ENCODE data around the gene CCDC183.
"Not testable (repeated sequence)": the region's sequence is repeated elsewhere in the genome, so short reads cannot be mapped to it uniquely, and the experiment has no call there.

The CCDC183 gene

DNA sequence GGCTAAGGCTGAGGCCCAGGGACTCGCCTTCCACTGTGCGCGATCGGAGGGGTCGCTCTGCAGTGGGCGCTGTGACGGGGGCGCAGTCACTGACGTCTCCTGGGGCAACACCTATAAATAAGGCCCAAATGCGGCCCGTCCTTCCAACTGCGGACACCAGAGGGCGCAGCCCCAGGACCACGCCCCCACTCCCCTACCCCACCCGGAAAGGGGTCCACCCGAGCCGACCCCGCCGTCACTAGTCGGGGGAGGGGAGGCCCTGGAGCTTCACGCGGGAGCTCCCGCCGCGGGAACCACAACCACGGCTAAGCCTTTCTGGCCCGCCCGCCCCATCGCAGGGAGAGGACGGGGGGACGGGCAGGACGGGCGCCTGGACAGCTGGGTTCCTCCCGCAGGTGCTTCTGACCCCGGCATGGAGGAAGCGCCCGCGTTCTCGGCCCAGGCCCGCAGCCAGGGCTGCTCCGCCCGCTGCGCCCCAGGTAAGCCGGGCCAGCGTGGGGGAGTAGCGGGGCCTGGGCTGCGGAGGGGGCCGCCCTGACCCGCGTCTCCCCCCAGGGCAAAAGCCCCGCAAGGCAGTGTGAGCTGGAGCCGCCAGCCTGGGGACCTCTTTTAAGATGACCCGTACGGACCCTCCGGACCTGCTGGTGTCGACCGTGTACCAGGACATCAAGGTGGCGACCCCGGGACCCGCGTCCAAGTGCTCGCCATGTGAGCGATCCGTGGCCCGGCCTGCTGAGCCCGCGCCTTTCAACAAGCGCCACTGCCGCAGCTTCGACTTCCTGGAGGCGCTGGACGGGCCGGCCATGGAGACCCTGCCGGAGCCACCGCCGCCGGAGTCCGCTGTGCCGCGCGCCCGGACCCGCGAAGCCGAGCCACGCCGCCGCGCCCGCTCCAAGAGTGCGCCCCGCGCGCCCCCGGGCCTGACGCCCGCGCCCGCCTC, 47.9 kb downstream of the CCDC183 start:
- H3K9me3 ChIP-seq (ENCODE audit: low read length); H3K4me3 ChIP-seq (ENCODE audit: low read depth, low read length, poor library complexity, severe bottlenecking); H3K27ac ChIP-seq (ENCODE audit: low read depth, low read length, poor library complexity, severe bottlenecking); H3F3A ChIP-seq (ENCODE audit: insufficient read depth, low read length); H2AFZ ChIP-seq (ENCODE audit: low read length); H3K9me2 ChIP-seq (ENCODE audit: low read depth, low read length); H3K27me3 ChIP-seq (ENCODE audit: insufficient read depth, low read length); H3K9ac ChIP-seq (ENCODE audit: low read length); H3K79me2 ChIP-seq (ENCODE audit: insufficient read depth, low read length); H4K20me1 ChIP-seq (ENCODE audit: insufficient read depth, low read length): not testable (repeated sequence)
- H3K36me3 ChIP-seq (ENCODE audit: insufficient read depth, low read length) = peaks cover 20% of the 10 kb centered on the region
- TF ChIP-seq, protein P1, sequence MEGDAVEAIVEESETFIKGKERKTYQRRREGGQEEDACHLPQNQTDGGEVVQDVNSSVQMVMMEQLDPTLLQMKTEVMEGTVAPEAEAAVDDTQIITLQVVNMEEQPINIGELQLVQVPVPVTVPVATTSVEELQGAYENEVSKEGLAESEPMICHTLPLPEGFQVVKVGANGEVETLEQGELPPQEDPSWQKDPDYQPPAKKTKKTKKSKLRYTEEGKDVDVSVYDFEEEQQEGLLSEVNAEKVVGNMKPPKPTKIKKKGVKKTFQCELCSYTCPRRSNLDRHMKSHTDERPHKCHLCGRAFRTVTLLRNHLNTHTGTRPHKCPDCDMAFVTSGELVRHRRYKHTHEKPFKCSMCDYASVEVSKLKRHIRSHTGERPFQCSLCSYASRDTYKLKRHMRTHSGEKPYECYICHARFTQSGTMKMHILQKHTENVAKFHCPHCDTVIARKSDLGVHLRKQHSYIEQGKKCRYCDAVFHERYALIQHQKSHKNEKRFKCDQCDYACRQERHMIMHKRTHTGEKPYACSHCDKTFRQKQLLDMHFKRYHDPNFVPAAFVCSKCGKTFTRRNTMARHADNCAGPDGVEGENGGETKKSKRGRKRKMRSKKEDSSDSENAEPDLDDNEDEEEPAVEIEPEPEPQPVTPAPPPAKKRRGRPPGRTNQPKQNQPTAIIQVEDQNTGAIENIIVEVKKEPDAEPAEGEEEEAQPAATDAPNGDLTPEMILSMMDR (IDR thresholded peaks at IDR 0.05; ENCODE audit: low read length) = peak; percentile 57
- H3K4me2 ChIP-seq (ENCODE audit: low read length) = peak overlapping the region; percentile 58
- H3K4me1 ChIP-seq (ENCODE audit: insufficient read depth, low read length, severe bottlenecking) = peaks cover 28% of the 10 kb centered on the region

DNA sequence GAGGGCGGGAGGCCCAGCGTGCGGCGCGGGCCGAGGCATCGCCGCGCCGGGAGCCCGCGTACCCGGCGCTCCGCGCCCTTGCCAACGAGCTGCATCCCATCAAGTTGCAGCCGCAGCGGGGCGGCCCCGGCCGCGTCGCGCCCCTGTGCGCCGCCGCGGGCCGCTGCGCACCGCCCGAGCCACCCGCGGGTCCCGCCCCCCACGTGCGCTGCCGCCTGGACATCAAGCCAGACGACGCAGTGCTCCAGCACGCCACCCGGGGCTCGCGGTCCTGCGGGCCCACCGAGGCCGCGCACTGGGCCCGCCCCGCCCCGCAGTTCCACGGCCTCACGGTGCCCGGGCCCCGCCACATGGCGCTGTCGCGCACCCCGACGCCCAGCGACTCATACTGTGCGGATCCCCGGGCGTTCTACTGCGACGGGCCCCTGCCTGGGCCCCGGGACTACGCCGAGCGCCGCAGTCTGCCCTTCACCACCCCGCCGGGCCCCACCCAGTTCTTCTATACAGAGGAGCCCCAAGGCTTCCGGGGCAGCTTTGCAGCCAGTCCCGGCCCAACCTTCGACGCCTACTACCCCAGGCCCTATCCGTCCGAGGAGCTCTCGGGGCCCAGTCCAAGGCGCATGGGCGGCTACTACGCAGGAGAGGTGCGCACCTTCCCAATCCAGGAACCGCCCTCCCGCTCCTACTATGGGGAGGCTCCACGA, 48.8 kb downstream of the CCDC183 start:
- Histone ChIP-seq H3K9me2 (ENCODE audit: low read depth, low read length) (no peaks in the 10 kb centered on the region), H3K36me3 (ENCODE audit: insufficient read depth, low read length) (peaks cover 12% of the 10 kb centered on the region), H3K4me1 (ENCODE audit: insufficient read depth, low read length, severe bottlenecking) (peaks cover 32% of the 10 kb centered on the region), H2AFZ (ENCODE audit: low read length) (no peak overlapping the region), H3K9ac (ENCODE audit: low read length) (no peak overlapping the region), H4K20me1 (ENCODE audit: insufficient read depth, low read length) (no peaks in the 10 kb centered on the region), H3K79me2 (ENCODE audit: insufficient read depth, low read length) (no peaks in the 10 kb centered on the region), H3K27ac (ENCODE audit: low read depth, low read length, poor library complexity, severe bottlenecking) (no peak overlapping the region), H3K27me3 (ENCODE audit: insufficient read depth, low read length) (no peaks in the 10 kb centered on the region), H3F3A (ENCODE audit: insufficient read depth, low read length) (no peaks in the 10 kb centered on the region), H3K4me3 (ENCODE audit: low read depth, low read length, poor library complexity, severe bottlenecking) (no peak overlapping the region), H3K9me3 (ENCODE audit: low read length) (no peaks in the 10 kb centered on the region), H3K4me2 (ENCODE audit: low read length) (no peak overlapping the region)
- no peak for TF ChIP-seq EZH2 (IDR thresholded peaks at IDR 0.05; ENCODE audit: borderline replicate concordance, low read length)
- TF ChIP-seq, protein P1 (IDR thresholded peaks at IDR 0.05; ENCODE audit: low read length) = no peak

DNA sequence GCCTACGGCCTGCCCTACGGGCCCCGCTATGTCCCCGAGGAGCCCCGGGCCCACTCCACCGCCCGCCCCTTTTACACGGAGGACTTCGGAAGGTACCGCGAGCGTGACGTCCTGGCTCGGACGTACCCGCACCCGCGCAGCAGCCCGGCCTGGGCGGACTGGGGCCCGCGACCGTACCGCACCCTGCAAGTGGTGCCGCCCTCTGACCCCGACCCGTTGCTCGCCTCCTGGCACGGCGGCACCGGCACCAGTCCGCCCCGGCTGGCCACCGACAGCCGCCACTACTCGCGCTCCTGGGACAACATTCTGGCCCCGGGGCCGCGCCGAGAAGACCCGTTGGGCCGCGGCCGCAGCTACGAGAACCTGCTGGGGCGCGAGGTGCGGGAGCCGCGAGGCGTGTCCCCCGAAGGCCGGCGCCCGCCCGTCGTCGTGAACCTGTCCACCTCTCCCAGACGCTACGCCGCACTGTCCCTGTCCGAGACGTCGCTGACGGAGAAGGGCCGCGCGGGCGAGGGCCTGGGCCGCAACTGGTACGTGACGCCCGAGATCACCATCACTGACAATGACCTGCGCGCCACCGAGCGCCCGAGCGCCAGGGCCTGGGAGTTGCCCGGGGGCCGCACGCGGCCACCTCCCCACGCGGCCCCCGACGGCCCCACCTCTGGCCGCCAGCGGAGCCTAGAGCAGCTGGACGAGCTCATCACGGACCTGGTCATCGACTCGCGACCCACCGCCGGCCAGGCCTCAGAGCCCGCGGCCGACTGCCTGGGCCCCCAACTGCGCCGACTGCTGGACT, 49.5 kb downstream of the CCDC183 start:
- Histone ChIP-seq H3K9me2 (ENCODE audit: low read depth, low read length) (no peaks in the 10 kb centered on the region), H2AFZ (ENCODE audit: low read length) (no peak overlapping the region), H3K4me2 (ENCODE audit: low read length) (no peak overlapping the region), H3F3A (ENCODE audit: insufficient read depth, low read length) (no peaks in the 10 kb centered on the region), H3K27ac (ENCODE audit: low read depth, low read length, poor library complexity, severe bottlenecking) (no peak overlapping the region), H4K20me1 (ENCODE audit: insufficient read depth, low read length) (no peaks in the 10 kb centered on the region), H3K4me1 (ENCODE audit: insufficient read depth, low read length, severe bottlenecking) (peaks cover 35% of the 10 kb centered on the region), H3K9ac (ENCODE audit: low read length) (no peak overlapping the region), H3K36me3 (ENCODE audit: insufficient read depth, low read length) (peaks cover 7% of the 10 kb centered on the region), H3K27me3 (ENCODE audit: insufficient read depth, low read length) (no peaks in the 10 kb centered on the region), H3K9me3 (ENCODE audit: low read length) (no peaks in the 10 kb centered on the region), H3K79me2 (ENCODE audit: insufficient read depth, low read length) (no peaks in the 10 kb centered on the region), H3K4me3 (ENCODE audit: low read depth, low read length, poor library complexity, severe bottlenecking) (no peak overlapping the region)
- no peak for TF ChIP-seq EZH2 (IDR thresholded peaks at IDR 0.05; ENCODE audit: borderline replicate concordance, low read length)
- TF ChIP-seq, protein P1 (IDR thresholded peaks at IDR 0.05; ENCODE audit: low read length) = no peak
